Endothelial cell of umbilical vein (primary cell): ENCODE results near the gene NPNT.

ENCODE experiments used
- GATA2 ChIP-seq: IDR thresholded peaks from 2 replicates; pipeline ENCODE4 v1.7.0; 2011; ENCODE audit warnings: low read depth, mild to moderate bottlenecking, moderate library complexity, mixed read lengths, low read length; ENCODE audit not compliant: insufficient read length, insufficient read depth
- POLR2A ChIP-seq: IDR thresholded peaks from 2 replicates; pipeline ENCODE4 v1.6.1; 2012; ENCODE audit warnings: low read depth, mild to moderate bottlenecking, control low read depth, low read length
- POLR2AphosphoS5 ChIP-seq: IDR thresholded peaks from 2 replicates; pipeline ENCODE4 v1.6.1; 2012; ENCODE audit warnings: low read depth, mild to moderate bottlenecking, control low read depth, low read length, moderate library complexity; ENCODE audit not compliant: insufficient read depth
- TF ChIP-seq, protein P1 (sequence below), 2 donors: IDR thresholded peaks; 1 replicate in 1 of 2; 2 replicates in 1 of 2; pipeline ENCODE4 v1.5.1; 2011; ENCODE audit warnings: low read length in 2 of 2, mild to moderate bottlenecking in 2 of 2, moderate library complexity in 2 of 2, control low read depth in 1 of 2, inconsistent platforms in 1 of 2, low read depth in 1 of 2; ENCODE audit not compliant: insufficient read depth in 1 of 2; ENCODE audit errors: extremely low read depth in 1 of 2
- TF ChIP-seq, protein P2 (sequence below): IDR thresholded peaks from 2 replicates; pipeline ENCODE4 v1.6.1; 2011; ENCODE audit not compliant: insufficient read depth, insufficient read length

DNA sequence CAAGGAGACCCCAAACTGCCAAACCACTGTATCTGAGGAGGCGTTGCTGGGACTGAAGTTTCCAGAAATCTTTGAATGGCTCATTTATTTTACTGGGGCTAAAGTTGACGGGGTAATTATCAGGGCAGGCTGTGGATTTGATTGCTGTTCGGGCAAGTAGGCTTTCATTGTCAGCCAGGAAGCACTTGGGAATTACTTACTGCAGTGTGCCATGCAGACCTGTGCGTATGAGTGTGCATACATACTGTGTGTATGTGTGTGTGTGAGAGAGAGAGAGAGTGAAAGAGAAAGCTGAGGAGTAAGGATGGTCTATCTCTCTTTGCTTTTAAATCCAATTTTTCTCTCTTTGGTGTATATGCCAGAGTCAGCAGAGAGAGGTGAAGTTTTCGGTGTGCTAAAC, 122.7 kb downstream of the NPNT start:
- TF ChIP-seq, protein P1, sequence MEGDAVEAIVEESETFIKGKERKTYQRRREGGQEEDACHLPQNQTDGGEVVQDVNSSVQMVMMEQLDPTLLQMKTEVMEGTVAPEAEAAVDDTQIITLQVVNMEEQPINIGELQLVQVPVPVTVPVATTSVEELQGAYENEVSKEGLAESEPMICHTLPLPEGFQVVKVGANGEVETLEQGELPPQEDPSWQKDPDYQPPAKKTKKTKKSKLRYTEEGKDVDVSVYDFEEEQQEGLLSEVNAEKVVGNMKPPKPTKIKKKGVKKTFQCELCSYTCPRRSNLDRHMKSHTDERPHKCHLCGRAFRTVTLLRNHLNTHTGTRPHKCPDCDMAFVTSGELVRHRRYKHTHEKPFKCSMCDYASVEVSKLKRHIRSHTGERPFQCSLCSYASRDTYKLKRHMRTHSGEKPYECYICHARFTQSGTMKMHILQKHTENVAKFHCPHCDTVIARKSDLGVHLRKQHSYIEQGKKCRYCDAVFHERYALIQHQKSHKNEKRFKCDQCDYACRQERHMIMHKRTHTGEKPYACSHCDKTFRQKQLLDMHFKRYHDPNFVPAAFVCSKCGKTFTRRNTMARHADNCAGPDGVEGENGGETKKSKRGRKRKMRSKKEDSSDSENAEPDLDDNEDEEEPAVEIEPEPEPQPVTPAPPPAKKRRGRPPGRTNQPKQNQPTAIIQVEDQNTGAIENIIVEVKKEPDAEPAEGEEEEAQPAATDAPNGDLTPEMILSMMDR (IDR thresholded peaks at IDR 0.05; ENCODE audit: extremely low read depth in 1 of 2, insufficient read depth in 1 of 2, low read depth in 1 of 2, low read length in 2 of 2), result no peak
- no peak for TF ChIP-seq GATA2
- no peak for TF ChIP-seq POLR2AphosphoS5
- no peak for TF ChIP-seq POLR2A
- TF ChIP-seq, protein P2, sequence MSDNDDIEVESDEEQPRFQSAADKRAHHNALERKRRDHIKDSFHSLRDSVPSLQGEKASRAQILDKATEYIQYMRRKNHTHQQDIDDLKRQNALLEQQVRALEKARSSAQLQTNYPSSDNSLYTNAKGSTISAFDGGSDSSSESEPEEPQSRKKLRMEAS, result no peak
